GM12878 (cell line): ENCODE results near the gene PALD1. TPM values are rescaled to one million over a fixed set of nuclear protein-coding genes. Genes with fewer than 3 reads are reported as not detected.

Source experiments
- BHLHE40 ChIP-seq, 2 experiments: fragments of 450-650 bp in 1 of 2; IDR thresholded peaks; 2 replicates each; pipeline ENCODE4 v1.6.1; 2011 to 2017; ENCODE audit warnings: low read depth in 2 of 2, borderline replicate concordance in 1 of 2, improper control_type of control experiment in 1 of 2, low read length in 1 of 2, mild to moderate bottlenecking in 1 of 2
- BRCA1 ChIP-seq: IDR thresholded peaks from 2 replicates; pipeline ENCODE4 v1.6.1; 2011; ENCODE audit warnings: low read depth, low read length, improper control_type of control experiment
- DPF2 ChIP-seq: fragments of 450-650 bp; IDR thresholded peaks from 2 replicates; pipeline ENCODE4 v1.6.1; 2017; ENCODE audit warnings: mild to moderate bottlenecking
- FOS ChIP-seq: IDR thresholded peaks from 3 replicates; pipeline ENCODE4 v1.6.1; 2011; ENCODE audit warnings: borderline replicate concordance; ENCODE audit not compliant: insufficient read length; ENCODE audit errors: extremely low read depth
- IKZF2 ChIP-seq, 2 experiments: fragments of 450-650 bp; IDR thresholded peaks; 2 replicates each; pipeline ENCODE4 v1.6.1; 2017; ENCODE audit warnings: mild to moderate bottlenecking in 2 of 2, moderate library complexity in 2 of 2
- MEF2B ChIP-seq: fragments of 450-650 bp; IDR thresholded peaks from 2 replicates; pipeline ENCODE4 v1.6.1; 2018; ENCODE audit warnings: mild to moderate bottlenecking, moderate library complexity; ENCODE audit not compliant: partially characterized antibody, poor library complexity, severe bottlenecking
- RB1 ChIP-seq: fragments of 450-650 bp; formaldehyde crosslinking; IDR thresholded peaks from 2 replicates; pipeline ENCODE4 v1.6.1; 2017; ENCODE audit warnings: mild to moderate bottlenecking, borderline replicate concordance
- RUNX3 ChIP-seq: IDR thresholded peaks from 2 replicates; pipeline ENCODE4 v1.6.1; 2012; ENCODE audit warnings: low read length, inconsistent platforms
- TCF7 ChIP-seq: IDR thresholded peaks from 2 replicates; pipeline ENCODE4 v1.6.1; 2014; ENCODE audit warnings: antibody characterized with exemption, borderline replicate concordance
- ZBTB33 ChIP-seq: fragments of 450-650 bp; IDR thresholded peaks from 2 replicates; pipeline ENCODE4 v1.6.1; 2017; ENCODE audit warnings: mild to moderate bottlenecking
- polyA plus RNA-seq, 11 experiments: library from polyadenylated mRNA; depleted of rRNA in 4 of 11; unstranded in 6 of 11; stranded (reverse) in 5 of 11; fragments of >200 nt; fragmentation: Nextera tagmentation in 4 of 11; fragmentation: Illumina TruSeq in 1 of 11; extraction: Ambion mirVana in 4 of 11; extraction: Trizol in 1 of 11; gene quantifications; 1 replicate in 1 of 11; 2 replicates in 10 of 11; pipeline versions ENCODE4 v1.2.1 to v1.2.3, GENCODE V29; 2011 to 2016; ENCODE audit warnings: inconsistent platforms in 2 of 11, missing spikeins in 2 of 11, low read depth in 1 of 11
- total RNA-seq, 4 experiments: library from RNA; depleted of rRNA in 3 of 4; stranded (reverse); fragments of >200 nt in 3 of 4; fragmentation: Illumina TruSeq in 1 of 4; extraction: Trizol in 1 of 4; gene quantifications; 2 replicates each; pipeline versions ENCODE4 v1.2.1 to v1.2.3, GENCODE V29; 2013 to 2021
- TF ChIP-seq, protein P1 (sequence below): fragments of 450-650 bp; conservative IDR thresholded peaks from 2 replicates; pipeline ENCODE4 v1.6.1; 2017; ENCODE audit warnings: mild to moderate bottlenecking, moderate library complexity
- TF ChIP-seq, protein P2 (sequence below): IDR thresholded peaks from 2 replicates; pipeline ENCODE4 v1.6.1; 2012; ENCODE audit warnings: improper control_type of control experiment, low read depth, low read length; ENCODE audit not compliant: insufficient replicate concordance

The PALD1 gene
- total and polyA plus RNA-seq, 10 of the 15 experiments (the other 5 are each of a cell fraction or from before 2014, with no cell fraction given): 0.43 to 20.9 (median 9.0) TPM

- TF ChIP-seq TCF7: no peak
- TF ChIP-seq DPF2: peak; percentile 42; the same call in 1 of the 2 replicates
- no peak for TF ChIP-seq BRCA1
- 0 out of 4 replicates have a peak, but pooled peaks of 1 of the 2 experiments have one; percentile 20 for TF ChIP-seq BHLHE40 (IDR thresholded peaks at IDR 0.05; ENCODE audit: borderline replicate concordance in 1 of 2, low read depth in 2 of 2, low read length in 1 of 2)
- TF ChIP-seq RUNX3: peak; percentile 18; the same call in 1 of the 2 replicates
- TF ChIP-seq, protein P1, sequence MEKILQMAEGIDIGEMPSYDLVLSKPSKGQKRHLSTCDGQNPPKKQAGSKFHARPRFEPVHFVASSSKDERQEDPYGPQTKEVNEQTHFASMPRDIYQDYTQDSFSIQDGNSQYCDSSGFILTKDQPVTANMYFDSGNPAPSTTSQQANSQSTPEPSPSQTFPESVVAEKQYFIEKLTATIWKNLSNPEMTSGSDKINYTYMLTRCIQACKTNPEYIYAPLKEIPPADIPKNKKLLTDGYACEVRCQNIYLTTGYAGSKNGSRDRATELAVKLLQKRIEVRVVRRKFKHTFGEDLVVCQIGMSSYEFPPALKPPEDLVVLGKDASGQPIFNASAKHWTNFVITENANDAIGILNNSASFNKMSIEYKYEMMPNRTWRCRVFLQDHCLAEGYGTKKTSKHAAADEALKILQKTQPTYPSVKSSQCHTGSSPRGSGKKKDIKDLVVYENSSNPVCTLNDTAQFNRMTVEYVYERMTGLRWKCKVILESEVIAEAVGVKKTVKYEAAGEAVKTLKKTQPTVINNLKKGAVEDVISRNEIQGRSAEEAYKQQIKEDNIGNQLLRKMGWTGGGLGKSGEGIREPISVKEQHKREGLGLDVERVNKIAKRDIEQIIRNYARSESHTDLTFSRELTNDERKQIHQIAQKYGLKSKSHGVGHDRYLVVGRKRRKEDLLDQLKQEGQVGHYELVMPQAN: no peak
- no peak for TF ChIP-seq MEF2B
- no peak for TF ChIP-seq ZBTB33
- TF ChIP-seq RB1: no peak
- TF ChIP-seq IKZF2 (IDR thresholded peaks at IDR 0.05): peak; percentile 17 to 35; a peak in 1 of 4 replicates
- TF ChIP-seq FOS: no peak
- TF ChIP-seq, protein P2, sequence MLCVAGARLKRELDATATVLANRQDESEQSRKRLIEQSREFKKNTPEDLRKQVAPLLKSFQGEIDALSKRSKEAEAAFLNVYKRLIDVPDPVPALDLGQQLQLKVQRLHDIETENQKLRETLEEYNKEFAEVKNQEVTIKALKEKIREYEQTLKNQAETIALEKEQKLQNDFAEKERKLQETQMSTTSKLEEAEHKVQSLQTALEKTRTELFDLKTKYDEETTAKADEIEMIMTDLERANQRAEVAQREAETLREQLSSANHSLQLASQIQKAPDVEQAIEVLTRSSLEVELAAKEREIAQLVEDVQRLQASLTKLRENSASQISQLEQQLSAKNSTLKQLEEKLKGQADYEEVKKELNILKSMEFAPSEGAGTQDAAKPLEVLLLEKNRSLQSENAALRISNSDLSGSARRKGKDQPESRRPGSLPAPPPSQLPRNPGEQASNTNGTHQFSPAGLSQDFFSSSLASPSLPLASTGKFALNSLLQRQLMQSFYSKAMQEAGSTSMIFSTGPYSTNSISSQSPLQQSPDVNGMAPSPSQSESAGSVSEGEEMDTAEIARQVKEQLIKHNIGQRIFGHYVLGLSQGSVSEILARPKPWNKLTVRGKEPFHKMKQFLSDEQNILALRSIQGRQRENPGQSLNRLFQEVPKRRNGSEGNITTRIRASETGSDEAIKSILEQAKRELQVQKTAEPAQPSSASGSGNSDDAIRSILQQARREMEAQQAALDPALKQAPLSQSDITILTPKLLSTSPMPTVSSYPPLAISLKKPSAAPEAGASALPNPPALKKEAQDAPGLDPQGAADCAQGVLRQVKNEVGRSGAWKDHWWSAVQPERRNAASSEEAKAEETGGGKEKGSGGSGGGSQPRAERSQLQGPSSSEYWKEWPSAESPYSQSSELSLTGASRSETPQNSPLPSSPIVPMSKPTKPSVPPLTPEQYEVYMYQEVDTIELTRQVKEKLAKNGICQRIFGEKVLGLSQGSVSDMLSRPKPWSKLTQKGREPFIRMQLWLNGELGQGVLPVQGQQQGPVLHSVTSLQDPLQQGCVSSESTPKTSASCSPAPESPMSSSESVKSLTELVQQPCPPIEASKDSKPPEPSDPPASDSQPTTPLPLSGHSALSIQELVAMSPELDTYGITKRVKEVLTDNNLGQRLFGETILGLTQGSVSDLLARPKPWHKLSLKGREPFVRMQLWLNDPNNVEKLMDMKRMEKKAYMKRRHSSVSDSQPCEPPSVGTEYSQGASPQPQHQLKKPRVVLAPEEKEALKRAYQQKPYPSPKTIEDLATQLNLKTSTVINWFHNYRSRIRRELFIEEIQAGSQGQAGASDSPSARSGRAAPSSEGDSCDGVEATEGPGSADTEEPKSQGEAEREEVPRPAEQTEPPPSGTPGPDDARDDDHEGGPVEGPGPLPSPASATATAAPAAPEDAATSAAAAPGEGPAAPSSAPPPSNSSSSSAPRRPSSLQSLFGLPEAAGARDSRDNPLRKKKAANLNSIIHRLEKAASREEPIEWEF: no peak
Measured at GRCh38 chr10:70480239-70480861, 1.8 kb downstream of the PALD1 start (continued).
